A549 (cell line): ENCODE data around the gene CD55.

Experiments
- CEBPB ChIP-seq, 2 experiments: fragments of >200 bp in 1 of 2; sonication (Bioruptor Twin) in 1 of 2; formaldehyde crosslinking in 1 of 2; IDR thresholded peaks; 2 replicates each; pipeline ENCODE4 v1.6.1; 2012 to 2016
- CTCF ChIP-seq: fragments of >200 bp; sonication (Bioruptor Twin); formaldehyde crosslinking; IDR thresholded peaks from 3 replicates; pipeline ENCODE4 v1.5.1; 2016
- HMGXB4 ChIP-seq: fragments of 250-450 bp; sonication (Bioruptor Pico); IDR thresholded peaks from 2 replicates; pipeline ENCODE4 v1.5.0; 2021; ENCODE audit warnings: mild to moderate bottlenecking, moderate library complexity, borderline replicate concordance
- POLR2A ChIP-seq: IDR thresholded peaks from 2 replicates; pipeline ENCODE4 v1.6.1; 2012; ENCODE audit warnings: mild to moderate bottlenecking, low read length
- RAD21 ChIP-seq, 2 experiments: fragments of >200 bp in 1 of 2; sonication (Bioruptor Twin) in 1 of 2; formaldehyde crosslinking in 1 of 2; IDR thresholded peaks in 1 of 2; conservative IDR thresholded peaks in 1 of 2; 2 replicates in 1 of 2; 3 replicates in 1 of 2; pipeline ENCODE4 v1.6.1; 2012 to 2018; ENCODE audit warnings: inconsistent platforms in 1 of 2
- RNF2 ChIP-seq: fragments of 200-600 bp; sonication (generic); IDR thresholded peaks from 2 replicates; pipeline ENCODE4 v1.6.1; 2016; ENCODE audit warnings: low read depth, mild to moderate bottlenecking, antibody characterized with exemption, moderate library complexity, borderline replicate concordance

GRCh38 chr1:207405814-207406213 is 84.3 kb downstream of the CD55 start:
- no peak for TF ChIP-seq CTCF
- TF ChIP-seq POLR2A = no peak
- no peak for TF ChIP-seq HMGXB4
- no peak for TF ChIP-seq RAD21 (conservative IDR thresholded peaks at IDR 0.05 in 1 of 2, IDR thresholded peaks at IDR 0.05 in 1 of 2)
- no peak for TF ChIP-seq RNF2
- TF ChIP-seq CEBPB (IDR thresholded peaks at IDR 0.05) = no peak
